Measurements from ENCODE around the gene PLXDC2. TPM values are rescaled to one million over a fixed set of nuclear protein-coding genes. Genes with fewer than 3 reads are reported as not detected.

Gene PLXDC2
- polyA plus RNA-seq, 2 of the 4 experiments (the other 2 are of a cell fraction), result 0.08 to 0.09 TPM

- 50% methylated on average over 8 of the region's 8 CpGs for WGBS (ENCODE audit: missing lambda C conversion rate)
- CTCF ChIA-PET, result no interaction called here
- Histone ChIP-seq H3K4me1 (no peaks in the 10 kb centered on the region), H3K4me2 (no peak overlapping the region), H3K9me3 (no peaks in the 10 kb centered on the region), H3K4me3 (no peak overlapping the region), H3K27ac (no peak overlapping the region)
- no peak for DNase-seq (ENCODE audit: low read depth in 1 of 2, low spot score in 1 of 2)
- no peak for FAIRE-seq
- POLR2A ChIA-PET, result no interaction called here
- no peak for ATAC-seq
- TF ChIP-seq CBX8 (IDR thresholded peaks at IDR 0.05), result no peak
- no peak for TF ChIP-seq ZFP36 (IDR thresholded peaks at IDR 0.05; ENCODE audit: borderline replicate concordance, partially characterized antibody)
- TF ChIP-seq HES2 (IDR thresholded peaks at IDR 0.05), result no peak
- no peak for TF ChIP-seq TP53 (CRISPR knock-in tag; IDR thresholded peaks at IDR 0.05)
- TF ChIP-seq CHD2 (IDR thresholded peaks at IDR 0.05; ENCODE audit: low read length, partially characterized antibody), result no peak
- no peak for TF ChIP-seq GATA3 (IDR thresholded peaks at IDR 0.05; ENCODE audit: borderline replicate concordance)
- TF ChIP-seq RAD21 (conservative IDR thresholded peaks at IDR 0.05 in 1 of 2, IDR thresholded peaks at IDR 0.05 in 1 of 2), result no peak
- TF ChIP-seq NFE2L2 (conservative IDR thresholded peaks at IDR 0.05; ENCODE audit: low read length), result no peak
- TF ChIP-seq ELK1 (IDR thresholded peaks at IDR 0.05; ENCODE audit: low read depth, low read length), result no peak
- TF ChIP-seq HOXB13 (CRISPR knock-in tag; IDR thresholded peaks at IDR 0.05; ENCODE audit: low read depth), result no peak
- TF ChIP-seq FOSL2 (IDR thresholded peaks at IDR 0.05), result no peak
- no peak for TF ChIP-seq FOSL2 (CRISPR knock-in tag; IDR thresholded peaks at IDR 0.05)
- TF ChIP-seq ZSCAN20 (CRISPR knock-in tag; IDR thresholded peaks at IDR 0.05), result no peak
- no peak for TF ChIP-seq NR3C1 (IDR thresholded peaks at IDR 0.05)
- TF ChIP-seq JUNB (IDR thresholded peaks at IDR 0.05), result no peak
- no peak for TF ChIP-seq RARB (CRISPR knock-in tag; IDR thresholded peaks at IDR 0.05)
Observed at GRCh38 chr10:19946791-19947190, 130.6 kb downstream of the PLXDC2 start.

GRCh38 chr10:19947215-19947614, 131.0 kb downstream of the PLXDC2 start:
- ChIA-PET CTCF (no interaction called here), POLR2A (no interaction called here)
- Histone ChIP-seq H3K9me3 (no peaks in the 10 kb centered on the region), H3K4me1 (no peaks in the 10 kb centered on the region), H3K4me2 (no peak overlapping the region), H3K4me3 (no peak overlapping the region), H3K27ac (no peak overlapping the region)
- no peak for ATAC-seq
- FAIRE-seq, result no peak
- no peak for TF ChIP-seq SMC3 (IDR thresholded peaks at IDR 0.05)
- no peak for TF ChIP-seq RCOR1 (IDR thresholded peaks at IDR 0.05; ENCODE audit: low read depth, low read length)
- WGBS (ENCODE audit: missing lambda C conversion rate), result 5% methylated on average over 3 of the region's 3 CpGs
- DNase-seq (ENCODE audit: low read depth in 1 of 2, low spot score in 1 of 2), result no peak

GRCh38 chr10:19947656-19948055, 131.4 kb downstream of the PLXDC2 start:
- H3K4me2 ChIP-seq, result no peak overlapping the region
- H3K27ac ChIP-seq, result no peak overlapping the region
- H3K4me1 ChIP-seq, result no peaks in the 10 kb centered on the region
- TF ChIP-seq SREBF2 (IDR thresholded peaks at IDR 0.05), result no peak
- TF ChIP-seq FOSL2 (IDR thresholded peaks at IDR 0.05), result no peak
- TF ChIP-seq FOSL2 (CRISPR knock-in tag; IDR thresholded peaks at IDR 0.05), result no peak
- TF ChIP-seq HOXB13 (CRISPR knock-in tag; IDR thresholded peaks at IDR 0.05; ENCODE audit: low read depth), result no peak
- TF ChIP-seq HMGXB4 (CRISPR knock-in tag; IDR thresholded peaks at IDR 0.05; ENCODE audit: borderline replicate concordance), result no peak
- TF ChIP-seq RAD21 (conservative IDR thresholded peaks at IDR 0.05 in 1 of 2, IDR thresholded peaks at IDR 0.05 in 1 of 2), result no peak
- TF ChIP-seq ZNF302 (CRISPR knock-in tag; IDR thresholded peaks at IDR 0.05), result no peak
- no peak for TF ChIP-seq MYC (IDR thresholded peaks at IDR 0.05; ENCODE audit: borderline replicate concordance, low read length)
- TF ChIP-seq ZC3H11A (IDR thresholded peaks at IDR 0.05), result no peak
- TF ChIP-seq EP300 (IDR thresholded peaks at IDR 0.05), result no peak
- TF ChIP-seq BCL3 (IDR thresholded peaks at IDR 0.05), result no peak
- TF ChIP-seq CBX8 (IDR thresholded peaks at IDR 0.05), result no peak
- TF ChIP-seq POLR2AphosphoS2 (conservative IDR thresholded peaks at IDR 0.05; ENCODE audit: low read length), result no peak
- ATAC-seq (no peak), FAIRE-seq (no peak), DNase-seq (ENCODE audit: low read depth in 1 of 2, low spot score in 1 of 2) (no peak)
- 6% methylated on average over 2 of the region's 2 CpGs for WGBS (ENCODE audit: missing lambda C conversion rate)
- H3K9me3 ChIP-seq, result no peaks in the 10 kb centered on the region
- POLR2A ChIA-PET, result no interaction called here
- CTCF ChIA-PET, result no interaction called here
- no peak overlapping the region for H3K4me3 ChIP-seq

Data from A549 (cell line).